GM23338 (cell line): ENCODE results near the gene ADH1A. TPM values are rescaled to one million over a fixed set of nuclear protein-coding genes. Genes with fewer than 3 reads are reported as not detected.

Experiments
- ATAC-seq: fragments of 200-7000 bp; cut with Tn5 transposase; 3 replicates; pipeline ENCODE4 v1.9.1; 2020
- DNase-seq: peaks from one replicate; pipeline ENCODE4 v3.0.0-alpha.2; 2015; ENCODE audit warnings: low spot score
- H2AFZ ChIP-seq: fragments of 200-600 bp; sonication (generic); 2 replicates; pipeline ENCODE4 v1.8.0; 2016; ENCODE audit warnings: antibody characterized with exemption, mild to moderate bottlenecking, moderate library complexity
- H3F3A ChIP-seq: fragments of 200-600 bp; sonication (generic); replicated peaks from 2 replicates; pipeline ENCODE4 v1.8.0; 2017; ENCODE audit warnings: antibody characterized with exemption, mixed run types, low read depth
- H3K27ac ChIP-seq: fragments of 200-600 bp; sonication (generic); 2 replicates; pipeline ENCODE4 v1.6.1; 2016; ENCODE audit warnings: low read depth
- H3K27me3 ChIP-seq: fragments of 200-600 bp; sonication (generic); 2 replicates; pipeline ENCODE4 v1.8.0; 2016; ENCODE audit warnings: mild to moderate bottlenecking, mixed run types, moderate library complexity; ENCODE audit not compliant: insufficient read depth
- H3K36me3 ChIP-seq: fragments of 200-600 bp; sonication (generic); 2 replicates; pipeline ENCODE4 v1.8.0; 2016; ENCODE audit warnings: mild to moderate bottlenecking; ENCODE audit not compliant: insufficient read depth
- H3K4me1 ChIP-seq: fragments of 200-600 bp; sonication (generic); 2 replicates; pipeline ENCODE4 v1.8.0; 2016; ENCODE audit warnings: mild to moderate bottlenecking, moderate library complexity; ENCODE audit not compliant: insufficient read depth
- H3K4me2 ChIP-seq: fragments of 200-600 bp; sonication (generic); 2 replicates; pipeline ENCODE4 v1.7.1; 2017; ENCODE audit warnings: mixed run types
- H3K4me3 ChIP-seq: fragments of 200-600 bp; sonication (generic); 2 replicates; pipeline ENCODE4 v1.6.1; 2016; ENCODE audit warnings: mixed run types
- H3K79me2 ChIP-seq: fragments of 200-600 bp; sonication (generic); replicated peaks from 2 replicates; pipeline ENCODE4 v1.8.0; 2017; ENCODE audit warnings: mild to moderate bottlenecking; ENCODE audit not compliant: insufficient read depth
- H3K9me2 ChIP-seq: fragments of 200-600 bp; sonication (generic); 2 replicates; pipeline ENCODE4 v1.8.0; 2017; ENCODE audit not compliant: insufficient read depth
- H4K20me1 ChIP-seq: fragments of 200-600 bp; sonication (generic); replicated peaks from 2 replicates; pipeline ENCODE4 v1.8.0; 2017; ENCODE audit warnings: mild to moderate bottlenecking; ENCODE audit not compliant: insufficient read depth
- H3K27ac Mint-ChIP-seq: 2 replicates; pipeline ENCODE4 v1.8.0; 2020; ENCODE audit warnings: inconsistent platforms, mild to moderate bottlenecking, moderate library complexity, mixed read lengths
- H3K27me3 Mint-ChIP-seq: 3 replicates; pipeline ENCODE4 v1.8.0; 2022; ENCODE audit warnings: low read depth, mild to moderate bottlenecking, moderate library complexity, mixed read lengths, inconsistent platforms; ENCODE audit not compliant: insufficient read depth, poor library complexity
- H3K36me3 Mint-ChIP-seq: 3 replicates; pipeline ENCODE4 v1.8.0; 2021; ENCODE audit warnings: low read depth, mild to moderate bottlenecking, inconsistent platforms, moderate library complexity, mixed read lengths
- H3K4me1 Mint-ChIP-seq: 3 replicates; pipeline ENCODE4 v1.8.0; 2020; ENCODE audit warnings: mild to moderate bottlenecking, inconsistent platforms, mixed read lengths
- H3K4me3 Mint-ChIP-seq: 3 replicates; pipeline ENCODE4 v1.8.0; 2021; ENCODE audit warnings: moderate library complexity, mild to moderate bottlenecking, inconsistent platforms, mixed read lengths
- H3K9me3 Mint-ChIP-seq: 3 replicates; pipeline ENCODE4 v1.8.0; 2020; ENCODE audit warnings: moderate library complexity, mild to moderate bottlenecking, inconsistent platforms, mixed read lengths
- CREB1 ChIP-seq: fragments of 250-450 bp; sonication (Bioruptor Pico); IDR thresholded peaks from 2 replicates; pipeline ENCODE4 v1.5.0; 2020; ENCODE audit warnings: low read depth, mild to moderate bottlenecking, moderate library complexity
- CTCF ChIP-seq, 2 experiments: fragments of 200-600 bp in 1 of 2; sonication (generic) in 1 of 2; conservative IDR thresholded peaks; 2 replicates each; pipeline versions ENCODE4 v1.5.1 to v1.6.1; 2016 to 2017; ENCODE audit warnings: antibody characterized with exemption in 2 of 2, low read depth in 2 of 2, mild to moderate bottlenecking in 2 of 2, moderate library complexity in 1 of 2
- EZH2 ChIP-seq: fragments of 200-600 bp; sonication (generic); IDR thresholded peaks from one replicate; pipeline ENCODE4 v1.8.0; 2017; ENCODE audit warnings: antibody characterized with exemption, mild to moderate bottlenecking, low read depth; ENCODE audit not compliant: unreplicated experiment
- JUNB ChIP-seq: IDR thresholded peaks from one replicate; pipeline ENCODE4 v1.6.1; 2016; ENCODE audit warnings: antibody characterized with exemption; ENCODE audit not compliant: unreplicated experiment
- NANOG ChIP-seq: IDR thresholded peaks from 2 replicates; pipeline ENCODE4 v1.6.1; 2016; ENCODE audit warnings: antibody characterized with exemption, borderline replicate concordance
- POLR2AphosphoS5 ChIP-seq: IDR thresholded peaks from 2 replicates; pipeline ENCODE4 v1.6.1; 2016; ENCODE audit warnings: antibody characterized with exemption, low read depth
- REST ChIP-seq: IDR thresholded peaks from one replicate; pipeline ENCODE4 v1.6.1; 2018; ENCODE audit warnings: antibody characterized with exemption; ENCODE audit not compliant: unreplicated experiment
- STAT1 ChIP-seq: IDR thresholded peaks from one replicate; pipeline ENCODE4 v1.6.1; 2016; ENCODE audit warnings: antibody characterized with exemption; ENCODE audit not compliant: unreplicated experiment
- ZNF114 ChIP-seq: fragments of 250-450 bp; sonication (Bioruptor Pico); IDR thresholded peaks from 2 replicates; pipeline ENCODE4 v1.5.0; 2020; ENCODE audit warnings: mild to moderate bottlenecking, moderate library complexity
- polyA plus RNA-seq: library from polyadenylated mRNA; unstranded; fragments of >200 nt; fragmentation: Nextera tagmentation; extraction: Ambion mirVana; gene quantifications from 2 replicates; pipeline ENCODE4 v1.2.1, GENCODE V29; 2016
- total RNA-seq: library from RNA; depleted of rRNA; stranded (reverse); fragments of >200 nt; shearing (Covaris generic); gene quantifications from 2 replicates; pipeline ENCODE4 v1.2.3, GENCODE V29; 2014
- TF ChIP-seq, protein P1 (sequence below): fragments of 250-450 bp; sonication (Bioruptor Pico); IDR thresholded peaks from 2 replicates; pipeline ENCODE4 v1.5.0; 2020; ENCODE audit warnings: mild to moderate bottlenecking, moderate library complexity

ADH1A gene
- total and polyA plus RNA-seq, 2 experiments from 2014 or later, result not detected

GRCh38 chr4:99235955-99236354 is 54.8 kb downstream of the ADH1A start (continued):
- TF ChIP-seq REST (no peak), CTCF (conservative IDR thresholded peaks at IDR 0.05; ENCODE audit: low read depth in 2 of 2) (no peak), POLR2AphosphoS5 (no peak), ZNF114 (CRISPR knock-in tag) (no peak), EZH2 (no peak), NANOG (no peak), STAT1 (no peak), CREB1 (CRISPR knock-in tag) (no peak), JUNB (no peak)

- Mint-ChIP-seq H3K27me3 (no peaks in the 10 kb centered on the region), H3K4me3 (no peak overlapping the region), H3K36me3 (peaks cover 4% of the 10 kb centered on the region; the same call in 2 of the 3 replicates), H3K27ac (no peak overlapping the region), H3K9me3 (peaks cover 4% of the 10 kb centered on the region; the same call in 2 of the 3 replicates), H3K4me1 (peaks cover 5% of the 10 kb centered on the region; the same call in 1 of the 3 replicates)
- Histone ChIP-seq H3K4me2 (no peak overlapping the region), H2AFZ (no peak overlapping the region), H3K4me3 (no peak overlapping the region), H3K4me1 (no peaks in the 10 kb centered on the region), H3K27me3 (no peaks in the 10 kb centered on the region), H3K9me2 (no peaks in the 10 kb centered on the region), H3K36me3 (no peaks in the 10 kb centered on the region), H4K20me1 (no peaks in the 10 kb centered on the region), H3K27ac (no peak overlapping the region), H3F3A (no peaks in the 10 kb centered on the region), H3K79me2 (no peaks in the 10 kb centered on the region)
- ATAC-seq (no peak), DNase-seq (no peak)
- TF ChIP-seq CREB1 (CRISPR knock-in tag) (no peak), CTCF (conservative IDR thresholded peaks at IDR 0.05; ENCODE audit: low read depth in 2 of 2) (no peak), POLR2AphosphoS5 (no peak), JUNB (no peak)
- TF ChIP-seq, protein P1, sequence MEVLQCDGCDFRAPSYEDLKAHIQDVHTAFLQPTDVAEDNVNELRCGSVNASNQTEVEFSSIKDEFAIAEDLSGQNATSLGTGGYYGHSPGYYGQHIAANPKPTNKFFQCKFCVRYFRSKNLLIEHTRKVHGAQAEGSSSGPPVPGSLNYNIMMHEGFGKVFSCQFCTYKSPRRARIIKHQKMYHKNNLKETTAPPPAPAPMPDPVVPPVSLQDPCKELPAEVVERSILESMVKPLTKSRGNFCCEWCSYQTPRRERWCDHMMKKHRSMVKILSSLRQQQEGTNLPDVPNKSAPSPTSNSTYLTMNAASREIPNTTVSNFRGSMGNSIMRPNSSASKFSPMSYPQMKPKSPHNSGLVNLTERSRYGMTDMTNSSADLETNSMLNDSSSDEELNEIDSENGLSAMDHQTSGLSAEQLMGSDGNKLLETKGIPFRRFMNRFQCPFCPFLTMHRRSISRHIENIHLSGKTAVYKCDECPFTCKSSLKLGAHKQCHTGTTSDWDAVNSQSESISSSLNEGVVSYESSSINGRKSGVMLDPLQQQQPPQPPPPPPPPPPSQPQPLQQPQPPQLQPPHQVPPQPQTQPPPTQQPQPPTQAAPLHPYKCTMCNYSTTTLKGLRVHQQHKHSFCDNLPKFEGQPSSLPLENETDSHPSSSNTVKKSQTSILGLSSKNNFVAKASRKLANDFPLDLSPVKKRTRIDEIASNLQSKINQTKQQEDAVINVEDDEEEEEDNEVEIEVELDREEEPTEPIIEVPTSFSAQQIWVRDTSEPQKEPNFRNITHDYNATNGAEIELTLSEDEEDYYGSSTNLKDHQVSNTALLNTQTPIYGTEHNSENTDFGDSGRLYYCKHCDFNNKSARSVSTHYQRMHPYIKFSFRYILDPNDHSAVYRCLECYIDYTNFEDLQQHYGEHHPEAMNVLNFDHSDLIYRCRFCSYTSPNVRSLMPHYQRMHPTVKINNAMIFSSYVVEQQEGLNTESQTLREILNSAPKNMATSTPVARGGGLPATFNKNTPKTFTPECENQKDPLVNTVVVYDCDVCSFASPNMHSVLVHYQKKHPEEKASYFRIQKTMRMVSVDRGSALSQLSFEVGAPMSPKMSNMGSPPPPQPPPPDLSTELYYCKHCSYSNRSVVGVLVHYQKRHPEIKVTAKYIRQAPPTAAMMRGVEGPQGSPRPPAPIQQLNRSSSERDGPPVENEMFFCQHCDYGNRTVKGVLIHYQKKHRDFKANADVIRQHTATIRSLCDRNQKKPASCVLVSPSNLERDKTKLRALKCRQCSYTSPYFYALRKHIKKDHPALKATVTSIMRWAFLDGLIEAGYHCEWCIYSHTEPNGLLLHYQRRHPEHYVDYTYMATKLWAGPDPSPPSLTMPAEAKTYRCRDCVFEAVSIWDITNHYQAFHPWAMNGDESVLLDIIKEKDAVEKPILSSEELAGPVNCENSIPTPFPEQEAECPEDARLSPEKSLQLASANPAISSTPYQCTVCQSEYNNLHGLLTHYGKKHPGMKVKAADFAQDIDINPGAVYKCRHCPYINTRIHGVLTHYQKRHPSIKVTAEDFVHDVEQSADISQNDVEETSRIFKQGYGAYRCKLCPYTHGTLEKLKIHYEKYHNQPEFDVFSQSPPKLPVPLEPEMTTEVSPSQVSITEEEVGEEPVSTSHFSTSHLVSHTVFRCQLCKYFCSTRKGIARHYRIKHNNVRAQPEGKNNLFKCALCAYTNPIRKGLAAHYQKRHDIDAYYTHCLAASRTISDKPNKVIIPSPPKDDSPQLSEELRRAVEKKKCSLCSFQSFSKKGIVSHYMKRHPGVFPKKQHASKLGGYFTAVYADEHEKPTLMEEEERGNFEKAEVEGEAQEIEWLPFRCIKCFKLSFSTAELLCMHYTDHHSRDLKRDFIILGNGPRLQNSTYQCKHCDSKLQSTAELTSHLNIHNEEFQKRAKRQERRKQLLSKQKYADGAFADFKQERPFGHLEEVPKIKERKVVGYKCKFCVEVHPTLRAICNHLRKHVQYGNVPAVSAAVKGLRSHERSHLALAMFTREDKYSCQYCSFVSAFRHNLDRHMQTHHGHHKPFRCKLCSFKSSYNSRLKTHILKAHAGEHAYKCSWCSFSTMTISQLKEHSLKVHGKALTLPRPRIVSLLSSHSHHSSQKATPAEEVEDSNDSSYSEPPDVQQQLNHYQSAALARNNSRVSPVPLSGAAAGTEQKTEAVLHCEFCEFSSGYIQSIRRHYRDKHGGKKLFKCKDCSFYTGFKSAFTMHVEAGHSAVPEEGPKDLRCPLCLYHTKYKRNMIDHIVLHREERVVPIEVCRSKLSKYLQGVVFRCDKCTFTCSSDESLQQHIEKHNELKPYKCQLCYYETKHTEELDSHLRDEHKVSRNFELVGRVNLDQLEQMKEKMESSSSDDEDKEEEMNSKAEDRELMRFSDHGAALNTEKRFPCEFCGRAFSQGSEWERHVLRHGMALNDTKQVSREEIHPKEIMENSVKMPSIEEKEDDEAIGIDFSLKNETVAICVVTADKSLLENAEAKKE (CRISPR knock-in tag), result no peak
These were observed 56.3 kb downstream of the ADH1A start for GRCh38 chr4:99234331-99235010.
